K562 (cell line): ENCODE results near the gene FTH1. TPM values are rescaled to one million over a fixed set of nuclear protein-coding genes. Genes with fewer than 3 reads are reported as not detected.

ENCODE experiments used
- ARID4B ChIP-seq: sonication (generic); formaldehyde crosslinking; IDR thresholded peaks from 2 replicates; pipeline ENCODE4 v1.8.0; 2022; ENCODE audit warnings: mild to moderate bottlenecking, missing genetic modification reagents
- BCOR ChIP-seq: fragments of 450-650 bp; IDR thresholded peaks from 2 replicates; pipeline ENCODE4 v1.6.1; 2016
- C11orf30 ChIP-seq: fragments of 450-650 bp; IDR thresholded peaks from 2 replicates; pipeline ENCODE4 v1.6.1; 2016; ENCODE audit warnings: low read depth, mild to moderate bottlenecking
- FOXO4 ChIP-seq: fragments of 450-650 bp; formaldehyde crosslinking; IDR thresholded peaks from 2 replicates; pipeline ENCODE4 v1.4.0; 2020; ENCODE audit warnings: mild to moderate bottlenecking, moderate library complexity
- GATA2 ChIP-seq: sonication (generic); formaldehyde crosslinking; IDR thresholded peaks from 2 replicates; pipeline ENCODE4 v1.4.0; 2020; ENCODE audit warnings: mild to moderate bottlenecking, missing genetic modification reagents
- KHSRP ChIP-seq: fragments of 450-650 bp; IDR thresholded peaks from 2 replicates; pipeline ENCODE4 v1.6.1; 2017
- LEF1 ChIP-seq: fragments of 450-650 bp; IDR thresholded peaks from 2 replicates; pipeline ENCODE4 v1.6.1; 2016; ENCODE audit warnings: mild to moderate bottlenecking
- MEIS2 ChIP-seq: fragments of 450-650 bp; IDR thresholded peaks from 2 replicates; pipeline ENCODE4 v1.6.1; 2014; ENCODE audit warnings: mild to moderate bottlenecking; ENCODE audit not compliant: partially characterized antibody
- NCOA1 ChIP-seq: fragments of 450-650 bp; IDR thresholded peaks from 2 replicates; pipeline ENCODE4 v1.6.1; 2016; ENCODE audit warnings: low read depth
- NR4A1 ChIP-seq, 2 experiments: fragments of 250-450 bp in 1 of 2; fragments of 450-650 bp in 1 of 2; sonication (Bioruptor Pico) in 1 of 2; IDR thresholded peaks; 2 replicates each; pipeline versions ENCODE4 v1.4.0 to v1.6.1; 2016 to 2020; ENCODE audit warnings: mild to moderate bottlenecking in 2 of 2, missing compliant biosample characterization in 1 of 2, missing genetic modification characterization in 1 of 2, moderate library complexity in 1 of 2
- PRPF4 ChIP-seq: fragments of 200-400 bp; formaldehyde crosslinking; IDR thresholded peaks from one replicate; pipeline ENCODE4 v1.6.1; 2017; ENCODE audit warnings: low read length, low read depth, mild to moderate bottlenecking; ENCODE audit not compliant: insufficient read depth, poor library complexity, severe bottlenecking
- SRSF1 ChIP-seq: fragments of 200-400 bp; formaldehyde crosslinking; IDR thresholded peaks from 2 replicates; pipeline ENCODE4 v1.6.1; 2017; ENCODE audit warnings: mild to moderate bottlenecking, low read depth, low read length, moderate library complexity
- ZC3H11A ChIP-seq: IDR thresholded peaks from 2 replicates; pipeline ENCODE4 v1.6.1; 2012; ENCODE audit warnings: low read depth, low read length, improper control_type of control experiment
- ZEB2 ChIP-seq: fragments of 450-650 bp; IDR thresholded peaks from 2 replicates; pipeline ENCODE4 v1.6.1; 2016
- ZNF3 ChIP-seq: fragments of 250-450 bp; sonication (Bioruptor Pico); IDR thresholded peaks from 2 replicates; pipeline ENCODE4 v1.5.0; 2021; ENCODE audit warnings: mild to moderate bottlenecking, moderate library complexity
- ZNF507 ChIP-seq: conservative IDR thresholded peaks from 2 replicates; pipeline ENCODE4 v1.6.1; 2017; ENCODE audit warnings: missing genetic modification characterization, missing compliant biosample characterization
- ZNF586 ChIP-seq: fragments of 450-650 bp; formaldehyde crosslinking; conservative IDR thresholded peaks from 2 replicates; pipeline ENCODE4 v1.4.0; 2020; ENCODE audit warnings: mild to moderate bottlenecking, moderate library complexity
- polyA plus RNA-seq, 8 experiments: library from polyadenylated mRNA; depleted of rRNA in 4 of 8; stranded (reverse) in 5 of 8; unstranded in 3 of 8; fragments of >200 nt; fragmentation: Nextera tagmentation in 2 of 8; fragmentation: Illumina TruSeq in 1 of 8; extraction: Ambion mirVana in 2 of 8; extraction: Trizol in 1 of 8; gene quantifications; 2 replicates each; pipeline versions ENCODE4 v1.2.1 to v1.2.3, GENCODE V29; 2011 to 2014; ENCODE audit warnings: inconsistent platforms in 1 of 8, missing spikeins in 1 of 8
- total RNA-seq, 7 experiments: library from RNA; depleted of rRNA in 6 of 7; stranded (reverse); fragments of >200 nt in 6 of 7; fragmentation: Illumina TruSeq in 2 of 7; extraction: Trizol in 2 of 7; gene quantifications; 2 replicates each; pipeline versions ENCODE4 v1.2.1 to v1.2.3, GENCODE V29; 2011 to 2021; ENCODE audit warnings: low replicate concordance in 1 of 7
- TF ChIP-seq, protein P1 (sequence below): fragments of 450-650 bp; formaldehyde crosslinking; IDR thresholded peaks from 2 replicates; pipeline ENCODE4 v1.4.0; 2020; ENCODE audit warnings: mild to moderate bottlenecking, mixed read lengths
- TF ChIP-seq, protein P2 (sequence below), 2 experiments: fragments of 200-800 bp in 1 of 2; sonication (Bioruptor generic) in 1 of 2; sonication (generic) in 1 of 2; formaldehyde crosslinking in 1 of 2; IDR thresholded peaks in 1 of 2; conservative IDR thresholded peaks in 1 of 2; 2 replicates each; pipeline versions ENCODE4 v1.5.0 to v1.6.1; 2016 to 2020; ENCODE audit warnings: missing compliant biosample characterization in 1 of 2, missing genetic modification characterization in 1 of 2, missing genetic modification reagents in 1 of 2

The FTH1 gene
- total and polyA plus RNA-seq, 9 of the 15 experiments (the other 6 are each of a cell fraction or from before 2014, with no cell fraction given): 370 to 3,146 (median 802) TPM

DNA sequence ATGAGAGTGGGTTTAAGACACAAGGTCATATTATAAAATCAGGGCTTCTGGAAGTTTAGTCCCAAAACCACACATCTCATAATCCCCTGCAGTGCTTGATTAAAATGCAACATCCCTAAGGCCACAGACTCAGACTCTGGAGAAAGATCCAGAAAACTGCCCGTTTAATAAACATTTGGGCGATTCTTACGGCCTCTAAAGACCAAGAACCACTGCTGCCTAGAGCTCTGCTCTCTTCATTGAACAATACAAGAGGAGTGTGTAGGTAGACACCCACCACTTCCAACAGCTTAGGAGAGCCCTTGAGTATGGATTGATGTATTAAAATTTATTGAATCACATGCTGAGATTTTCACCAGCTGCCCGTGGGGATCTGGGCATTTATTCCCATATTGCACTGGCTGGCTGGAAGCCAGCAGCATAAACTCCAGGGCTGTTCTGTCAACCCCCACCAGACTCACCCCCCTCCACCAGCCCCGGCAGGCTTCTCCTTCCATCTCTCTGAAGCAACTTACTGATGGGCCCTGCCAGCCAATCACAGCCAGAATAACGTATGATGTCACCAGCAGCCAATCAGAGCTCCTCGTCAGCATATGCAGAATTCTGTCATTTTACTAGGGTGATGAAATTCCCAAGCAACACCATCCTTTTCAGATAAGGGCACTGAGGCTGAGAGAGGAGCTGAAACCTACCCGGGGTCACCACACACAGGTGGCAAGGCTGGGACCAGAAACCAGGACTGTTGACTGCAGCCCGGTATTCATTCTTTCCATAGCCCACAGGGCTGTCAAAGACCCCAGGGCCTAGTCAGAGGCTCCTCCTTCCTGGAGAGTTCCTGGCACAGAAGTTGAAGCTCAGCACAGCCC is 18.0 kb downstream of the FTH1 start (continued):
- TF ChIP-seq MEIS2 (peak; percentile 78), PRPF4 (no peak), ZNF3 (CRISPR knock-in tag) (no peak), LEF1 (no peak), ZEB2 (peak; percentile 70; the same call in 1 of the 2 replicates), SRSF1 (no peak), KHSRP (no peak), ARID4B (CRISPR knock-in tag) (no peak), BCOR (no peak), NCOA1 (no peak), C11orf30 (no peak), FOXO4 (CRISPR knock-in tag) (no peak), ZC3H11A (no peak), GATA2 (no peak; the same call in 1 of the 2 replicates), ZNF507 (tag) (no peak), NR4A1 (CRISPR knock-in tag; IDR thresholded peaks at IDR 0.05) (no peak), NR4A1 (tag; IDR thresholded peaks at IDR 0.05) (no peak; the same call in 1 of the 2 replicates), ZNF586 (CRISPR knock-in tag) (peak; percentile 94)
- TF ChIP-seq, protein P1, sequence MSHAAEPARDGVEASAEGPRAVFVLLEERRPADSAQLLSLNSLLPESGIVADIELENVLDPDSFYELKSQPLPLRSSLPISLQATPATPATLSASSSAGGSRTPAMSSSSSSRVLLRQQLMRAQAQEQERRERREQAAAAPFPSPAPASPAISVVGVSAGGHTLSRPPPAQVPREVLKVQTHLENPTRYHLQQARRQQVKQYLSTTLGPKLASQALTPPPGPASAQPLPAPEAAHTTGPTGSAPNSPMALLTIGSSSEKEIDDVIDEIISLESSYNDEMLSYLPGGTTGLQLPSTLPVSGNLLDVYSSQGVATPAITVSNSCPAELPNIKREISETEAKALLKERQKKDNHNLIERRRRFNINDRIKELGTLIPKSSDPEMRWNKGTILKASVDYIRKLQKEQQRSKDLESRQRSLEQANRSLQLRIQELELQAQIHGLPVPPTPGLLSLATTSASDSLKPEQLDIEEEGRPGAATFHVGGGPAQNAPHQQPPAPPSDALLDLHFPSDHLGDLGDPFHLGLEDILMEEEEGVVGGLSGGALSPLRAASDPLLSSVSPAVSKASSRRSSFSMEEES (CRISPR knock-in tag): no peak
- TF ChIP-seq, protein P2, sequence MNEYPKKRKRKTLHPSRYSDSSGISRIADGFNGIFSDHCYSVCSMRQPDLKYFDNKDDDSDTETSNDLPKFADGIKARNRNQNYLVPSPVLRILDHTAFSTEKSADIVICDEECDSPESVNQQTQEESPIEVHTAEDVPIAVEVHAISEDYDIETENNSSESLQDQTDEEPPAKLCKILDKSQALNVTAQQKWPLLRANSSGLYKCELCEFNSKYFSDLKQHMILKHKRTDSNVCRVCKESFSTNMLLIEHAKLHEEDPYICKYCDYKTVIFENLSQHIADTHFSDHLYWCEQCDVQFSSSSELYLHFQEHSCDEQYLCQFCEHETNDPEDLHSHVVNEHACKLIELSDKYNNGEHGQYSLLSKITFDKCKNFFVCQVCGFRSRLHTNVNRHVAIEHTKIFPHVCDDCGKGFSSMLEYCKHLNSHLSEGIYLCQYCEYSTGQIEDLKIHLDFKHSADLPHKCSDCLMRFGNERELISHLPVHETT (CRISPR knock-in tag; conservative IDR thresholded peaks at IDR 0.05 in 1 of 2, IDR thresholded peaks at IDR 0.05 in 1 of 2): no peak
